ENCODE data around the gene RANGRF. TPM values are rescaled to one million over a fixed set of nuclear protein-coding genes. Genes with fewer than 3 reads are reported as not detected.
A peak's percentile ranks its signal among the peaks of the same experiment; 100 is the strongest.

The RANGRF gene
- total RNA-seq, 3 donors from 2014 or later: 66.3 to 69.8 (median 67.6) TPM

GRCh38 chr17:8314797-8315763, 26.6 kb downstream of the RANGRF start:
- no peak for DNase-seq
- Mint-ChIP-seq H3K9me3 (no peaks in the 10 kb centered on the region), H3K36me3 (ENCODE audit: insufficient read depth) (no peaks in the 10 kb centered on the region), H3K27me3 (ENCODE audit: low read depth) (peaks cover 25% of the 10 kb centered on the region), H3K4me3 (no peak overlapping the region), H3K4me1 (ENCODE audit: low read depth) (no peaks in the 10 kb centered on the region)
- no peak for ATAC-seq

- Mint-ChIP-seq H3K4me3 (no peak overlapping the region), H3K9me3 (no peaks in the 10 kb centered on the region), H3K36me3 (ENCODE audit: insufficient read depth) (no peaks in the 10 kb centered on the region), H3K4me1 (ENCODE audit: low read depth) (no peaks in the 10 kb centered on the region), H3K27me3 (ENCODE audit: low read depth) (peaks cover 25% of the 10 kb centered on the region)
- DNase-seq (no peak), ATAC-seq (no peak)
These were observed 27.3 kb downstream of the RANGRF start for GRCh38 chr17:8315764-8316217.

DNA sequence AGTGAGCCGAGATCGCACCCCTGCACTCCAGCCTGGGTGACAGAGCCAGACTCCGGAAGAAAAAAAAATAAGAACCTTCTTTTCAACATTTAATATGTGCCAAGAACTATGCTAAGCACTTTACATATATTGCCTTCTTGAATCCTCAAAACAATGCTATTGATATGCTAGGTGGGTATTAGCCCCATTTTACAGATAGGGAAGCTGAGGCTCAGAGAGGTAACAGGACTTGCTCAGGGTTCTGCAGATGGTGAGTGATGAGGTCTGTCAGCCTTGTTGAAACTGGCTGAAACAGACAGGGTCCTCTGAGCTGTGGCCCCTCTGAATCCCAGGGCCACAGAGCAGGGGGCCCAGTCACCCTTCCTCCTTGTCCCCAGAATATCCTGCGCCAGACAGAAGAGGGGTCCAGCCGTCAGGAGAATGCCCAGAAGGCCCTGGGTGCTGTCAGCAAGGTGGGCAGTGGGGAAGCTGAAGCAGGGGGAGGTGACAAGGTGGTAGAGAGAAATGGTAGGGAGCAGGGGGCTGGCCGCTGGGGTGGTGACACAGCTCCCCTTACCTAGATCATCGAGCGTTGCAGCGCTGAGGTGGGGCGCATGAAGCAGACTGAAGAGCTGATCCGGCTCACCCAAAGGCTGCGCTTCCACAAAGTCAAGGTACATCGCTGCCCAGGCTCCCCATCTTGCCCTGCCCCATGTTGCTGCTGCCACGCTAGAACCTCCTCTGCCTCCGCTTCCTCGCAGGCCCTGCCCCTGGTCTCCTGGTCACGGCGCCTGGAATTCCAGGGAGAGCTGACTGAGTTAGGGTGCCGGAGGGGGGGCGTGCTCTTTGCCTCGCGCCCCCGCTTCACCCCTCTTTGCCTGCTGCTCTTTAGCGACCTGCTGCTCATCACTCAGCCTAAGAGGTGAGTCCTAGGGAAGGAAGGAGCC, 29.8 kb downstream of the RANGRF start:
- no peak for ATAC-seq
- Mint-ChIP-seq H3K9me3 (no peaks in the 10 kb centered on the region), H3K36me3 (ENCODE audit: insufficient read depth) (no peaks in the 10 kb centered on the region), H3K27me3 (ENCODE audit: low read depth) (peaks cover 15% of the 10 kb centered on the region), H3K4me1 (ENCODE audit: low read depth) (no peaks in the 10 kb centered on the region), H3K4me3 (no peak overlapping the region)
- DNase-seq: no peak

- DNase-seq (no peak), ATAC-seq (no peak)
- Mint-ChIP-seq H3K4me3 (no peak overlapping the region), H3K36me3 (ENCODE audit: insufficient read depth) (no peaks in the 10 kb centered on the region), H3K9me3 (no peaks in the 10 kb centered on the region), H3K27me3 (ENCODE audit: low read depth) (peaks cover 18% of the 10 kb centered on the region), H3K4me1 (ENCODE audit: low read depth) (no peaks in the 10 kb centered on the region)
These were observed 31.8 kb downstream of the RANGRF start for GRCh38 chr17:8320262-8320661.

- no peaks in the 10 kb centered on the region for H3K36me3 Mint-ChIP-seq (ENCODE audit: insufficient read depth)
- ATAC-seq (no peak), DNase-seq (no peak)
- H3K9me3 Mint-ChIP-seq: no peaks in the 10 kb centered on the region
- peaks cover 21% of the 10 kb centered on the region for H3K27me3 Mint-ChIP-seq (ENCODE audit: low read depth)
- peaks cover 3% of the 10 kb centered on the region for H3K4me1 Mint-ChIP-seq (ENCODE audit: low read depth)
- H3K4me3 Mint-ChIP-seq: no peak overlapping the region
These were observed 32.5 kb downstream of the RANGRF start for GRCh38 chr17:8320990-8321389.

DNA sequence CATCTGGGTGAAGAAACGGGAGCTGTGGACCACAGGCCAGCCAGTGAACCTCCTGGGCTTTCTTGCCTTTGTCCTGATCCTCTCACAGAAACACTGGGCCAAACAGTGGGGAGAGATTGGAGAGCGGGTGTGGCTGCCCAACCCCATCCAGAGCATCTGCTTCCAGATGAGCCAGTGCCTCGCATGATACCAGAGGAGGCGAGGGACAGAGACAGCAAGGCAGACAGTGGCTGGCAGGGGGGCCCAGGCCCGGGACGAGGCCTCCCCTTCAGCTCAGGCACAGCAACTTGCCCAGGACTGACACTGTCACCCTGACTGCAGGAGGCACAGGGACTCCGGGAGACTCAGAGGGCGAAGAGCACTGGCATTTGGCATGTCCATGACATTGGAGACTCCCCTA, 33.6 kb downstream of the RANGRF start:
- Mint-ChIP-seq H3K27me3 (ENCODE audit: low read depth) (peaks cover 26% of the 10 kb centered on the region), H3K9me3 (no peaks in the 10 kb centered on the region), H3K36me3 (ENCODE audit: insufficient read depth) (no peaks in the 10 kb centered on the region), H3K4me3 (no peak overlapping the region), H3K4me1 (ENCODE audit: low read depth) (peaks cover 10% of the 10 kb centered on the region)
- DNase-seq (no peak), ATAC-seq (no peak)

DNA sequence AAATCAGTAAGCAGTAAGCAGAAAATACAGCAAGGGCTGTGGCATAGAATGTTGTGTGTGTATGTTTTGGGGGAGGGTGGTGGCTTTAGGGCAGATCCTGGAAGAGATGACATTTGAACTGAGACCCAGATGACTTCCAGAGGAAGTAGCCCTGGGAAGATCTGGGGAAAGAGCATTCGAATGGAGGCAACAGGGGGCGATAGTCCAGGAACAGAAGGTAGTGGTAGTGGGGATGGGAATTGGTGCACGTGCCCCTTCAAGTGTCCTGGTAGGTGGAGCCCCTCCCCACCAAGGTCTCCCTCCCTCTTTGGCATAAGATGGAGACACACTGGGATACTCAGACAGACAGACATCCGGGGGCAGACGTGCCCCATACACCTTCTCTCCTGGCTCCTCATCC, 35.7 kb downstream of the RANGRF start:
- no peak for DNase-seq
- H3K27me3 Mint-ChIP-seq (ENCODE audit: low read depth): peaks cover 43% of the 10 kb centered on the region

DNA sequence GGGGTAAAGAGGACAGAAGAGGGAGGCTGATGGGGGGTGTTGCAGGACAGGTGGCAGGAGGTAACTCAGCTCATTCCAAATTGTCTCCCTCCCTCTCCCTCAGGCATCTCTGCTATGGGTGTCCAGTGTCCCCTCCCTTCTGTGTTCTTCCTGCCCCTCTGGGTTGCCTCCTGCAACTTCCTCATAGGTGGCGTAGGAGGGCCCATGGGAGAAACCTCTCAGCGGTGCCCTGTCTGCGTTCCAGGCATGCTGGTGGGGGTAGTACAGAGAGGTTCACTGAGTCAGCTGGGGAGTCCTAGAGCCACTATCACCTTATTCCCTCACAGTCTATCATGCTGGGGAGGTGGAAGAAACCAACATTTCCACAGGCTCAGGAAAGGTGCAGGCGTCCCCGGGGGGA, 36.5 kb downstream of the RANGRF start:
- no peak for DNase-seq
- no peaks in the 10 kb centered on the region for H3K9me3 Mint-ChIP-seq
- H3K36me3 Mint-ChIP-seq (ENCODE audit: insufficient read depth): no peaks in the 10 kb centered on the region
- no peak overlapping the region for H3K4me3 Mint-ChIP-seq
- peaks cover 44% of the 10 kb centered on the region for H3K27me3 Mint-ChIP-seq (ENCODE audit: low read depth)
- H3K4me1 Mint-ChIP-seq (ENCODE audit: low read depth): peaks cover 10% of the 10 kb centered on the region
- no peak for ATAC-seq

More for the DNA sequence above, 35.7 kb downstream of the RANGRF start:
- H3K4me1 Mint-ChIP-seq (ENCODE audit: low read depth): peaks cover 10% of the 10 kb centered on the region
- H3K9me3 Mint-ChIP-seq: no peaks in the 10 kb centered on the region
- H3K4me3 Mint-ChIP-seq: no peak overlapping the region
- no peaks in the 10 kb centered on the region for H3K36me3 Mint-ChIP-seq (ENCODE audit: insufficient read depth)
- ATAC-seq: no peak

- H3K4me3 Mint-ChIP-seq: peak overlapping the region; percentile 72
- peaks cover 45% of the 10 kb centered on the region for H3K27me3 Mint-ChIP-seq (ENCODE audit: low read depth)
- H3K36me3 Mint-ChIP-seq (ENCODE audit: insufficient read depth): no peaks in the 10 kb centered on the region
- peaks cover 10% of the 10 kb centered on the region for H3K4me1 Mint-ChIP-seq (ENCODE audit: low read depth)
- DNase-seq: no peak
- H3K9me3 Mint-ChIP-seq: no peaks in the 10 kb centered on the region
- peak; percentile 67 to 77 for ATAC-seq
These were observed 38.2 kb downstream of the RANGRF start for GRCh38 chr17:8326511-8327302.

DNA sequence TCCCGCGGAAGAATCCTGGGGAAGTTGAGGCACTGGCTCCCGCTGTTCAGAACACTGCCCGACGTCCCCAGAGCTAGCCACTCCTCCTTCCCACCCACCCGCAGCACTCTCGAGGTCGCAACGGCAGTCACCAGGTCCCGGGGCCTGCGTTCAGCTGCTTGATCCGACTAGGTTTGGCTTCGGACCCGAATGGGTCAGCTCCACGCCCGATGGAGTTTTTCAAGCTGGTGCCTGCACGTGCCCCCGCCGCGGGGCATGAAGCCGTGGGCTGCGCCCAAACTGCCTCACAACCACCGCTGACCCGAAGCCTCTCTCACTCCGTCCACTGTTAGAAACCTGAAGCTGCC, 38.8 kb downstream of the RANGRF start:
- DNase-seq (no peak), ATAC-seq (peak; percentile 19 to 27)
- H3K4me3 Mint-ChIP-seq: peak overlapping the region; percentile 72
- no peaks in the 10 kb centered on the region for H3K36me3 Mint-ChIP-seq (ENCODE audit: insufficient read depth)
- peaks cover 45% of the 10 kb centered on the region for H3K27me3 Mint-ChIP-seq (ENCODE audit: low read depth)
- no peaks in the 10 kb centered on the region for H3K9me3 Mint-ChIP-seq
- peaks cover 10% of the 10 kb centered on the region for H3K4me1 Mint-ChIP-seq (ENCODE audit: low read depth)

DNA sequence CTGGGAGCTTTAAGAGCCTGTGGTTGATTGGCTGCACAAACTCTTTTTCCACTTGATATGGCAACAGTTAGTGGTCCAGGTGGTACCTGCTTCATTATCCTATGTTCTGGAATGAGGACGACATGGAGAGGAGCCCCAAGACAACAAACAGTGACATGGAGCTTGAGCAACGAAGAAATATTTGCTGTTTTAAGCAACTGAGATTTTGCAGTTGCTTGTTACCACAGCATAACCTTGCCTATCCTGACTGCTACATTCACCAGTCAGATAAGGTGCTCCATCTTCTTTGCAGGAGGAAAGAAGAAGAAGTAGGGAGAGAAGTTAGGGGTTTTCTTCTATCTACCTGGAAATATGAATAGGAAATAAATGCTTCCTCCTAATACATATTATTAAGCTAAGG, 43.7 kb downstream of the RANGRF start:
- Mint-ChIP-seq H3K4me1 (ENCODE audit: low read depth) (no peaks in the 10 kb centered on the region), H3K36me3 (ENCODE audit: insufficient read depth) (no peaks in the 10 kb centered on the region), H3K9me3 (no peaks in the 10 kb centered on the region), H3K4me3 (no peak overlapping the region), H3K27me3 (ENCODE audit: low read depth) (peaks cover 20% of the 10 kb centered on the region)
- no peak for DNase-seq
- ATAC-seq: no peak

- Mint-ChIP-seq H3K27me3 (ENCODE audit: low read depth) (peaks cover 15% of the 10 kb centered on the region), H3K4me1 (ENCODE audit: low read depth) (peaks cover under 1% of the 10 kb centered on the region), H3K4me3 (no peak overlapping the region), H3K9me3 (no peaks in the 10 kb centered on the region), H3K36me3 (ENCODE audit: insufficient read depth) (no peaks in the 10 kb centered on the region)
- DNase-seq: no peak
- no peak for ATAC-seq
These were observed 44.2 kb downstream of the RANGRF start for GRCh38 chr17:8332688-8333087.

DNA sequence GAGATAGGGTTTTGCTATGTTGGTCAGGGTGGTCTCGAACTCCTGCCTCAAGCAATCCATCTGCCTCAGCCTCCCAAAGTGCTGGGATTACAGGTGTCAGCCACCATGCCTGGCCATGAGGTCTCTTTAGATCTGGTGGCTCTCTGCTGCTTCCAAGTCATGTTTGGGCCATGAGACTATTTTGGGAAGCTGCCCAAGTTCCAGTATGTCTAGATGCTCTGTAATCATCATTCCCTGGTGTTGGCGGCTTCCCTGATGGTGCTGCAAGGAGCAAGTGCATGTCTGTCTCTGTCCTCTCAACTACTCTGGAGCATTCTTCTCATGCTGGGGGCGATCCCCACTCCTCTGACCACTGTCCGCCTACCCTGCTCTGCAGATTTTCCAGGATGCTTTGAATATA, 44.8 kb downstream of the RANGRF start:
- ATAC-seq (no peak), DNase-seq (no peak)
- peaks cover 10% of the 10 kb centered on the region for H3K27me3 Mint-ChIP-seq (ENCODE audit: low read depth)
- no peak overlapping the region for H3K4me3 Mint-ChIP-seq
- H3K9me3 Mint-ChIP-seq: no peaks in the 10 kb centered on the region
- H3K36me3 Mint-ChIP-seq (ENCODE audit: insufficient read depth): no peaks in the 10 kb centered on the region
- peaks cover 5% of the 10 kb centered on the region for H3K4me1 Mint-ChIP-seq (ENCODE audit: low read depth)
